ENCODE measurements around the gene ADSS1. TPM values are rescaled to one million over a fixed set of nuclear protein-coding genes. Genes with fewer than 3 reads are reported as not detected.
A peak's percentile ranks its signal among the peaks of the same experiment; 100 is the strongest.
"Not testable (repeated sequence)": the region's sequence is repeated elsewhere in the genome, so short reads cannot be mapped to it uniquely, and the experiment has no call there.

Gene ADSS1
- total RNA-seq, 1 donor: 4.8 TPM

DNA sequence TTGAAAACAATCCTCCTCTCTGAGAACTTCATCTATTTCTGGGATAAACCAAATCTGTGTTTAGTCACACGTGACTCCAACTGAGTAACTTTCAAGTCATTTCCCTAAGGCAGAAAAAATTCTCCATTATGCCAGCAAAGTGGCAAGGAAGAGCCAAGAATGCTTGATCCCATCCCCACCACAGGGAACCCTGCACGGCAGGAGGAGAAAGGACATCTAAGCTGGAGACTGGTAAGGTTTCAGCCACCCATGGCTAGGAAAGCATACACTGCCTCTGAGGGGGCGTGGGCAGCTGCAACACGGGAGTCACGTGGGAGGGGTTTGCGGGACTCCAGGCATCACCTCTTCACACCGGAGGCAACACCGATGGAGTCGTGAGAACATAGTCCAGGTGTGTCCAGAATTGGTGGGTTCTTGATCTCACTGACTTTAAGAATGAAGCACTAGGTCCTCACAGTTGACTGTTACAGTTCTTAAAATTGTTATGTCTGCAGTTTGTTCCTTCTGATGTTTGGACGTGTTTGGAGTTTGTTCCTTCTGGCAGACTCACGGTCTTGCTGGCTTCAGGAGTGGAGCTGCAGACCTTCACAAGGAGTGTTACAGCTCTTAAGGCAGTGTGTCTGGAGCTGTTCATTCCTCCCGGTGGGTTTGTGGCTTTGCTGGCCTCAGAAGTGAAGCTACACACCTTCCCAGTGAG, 26.2 kb downstream of the ADSS1 start:
- TF ChIP-seq, protein P1, sequence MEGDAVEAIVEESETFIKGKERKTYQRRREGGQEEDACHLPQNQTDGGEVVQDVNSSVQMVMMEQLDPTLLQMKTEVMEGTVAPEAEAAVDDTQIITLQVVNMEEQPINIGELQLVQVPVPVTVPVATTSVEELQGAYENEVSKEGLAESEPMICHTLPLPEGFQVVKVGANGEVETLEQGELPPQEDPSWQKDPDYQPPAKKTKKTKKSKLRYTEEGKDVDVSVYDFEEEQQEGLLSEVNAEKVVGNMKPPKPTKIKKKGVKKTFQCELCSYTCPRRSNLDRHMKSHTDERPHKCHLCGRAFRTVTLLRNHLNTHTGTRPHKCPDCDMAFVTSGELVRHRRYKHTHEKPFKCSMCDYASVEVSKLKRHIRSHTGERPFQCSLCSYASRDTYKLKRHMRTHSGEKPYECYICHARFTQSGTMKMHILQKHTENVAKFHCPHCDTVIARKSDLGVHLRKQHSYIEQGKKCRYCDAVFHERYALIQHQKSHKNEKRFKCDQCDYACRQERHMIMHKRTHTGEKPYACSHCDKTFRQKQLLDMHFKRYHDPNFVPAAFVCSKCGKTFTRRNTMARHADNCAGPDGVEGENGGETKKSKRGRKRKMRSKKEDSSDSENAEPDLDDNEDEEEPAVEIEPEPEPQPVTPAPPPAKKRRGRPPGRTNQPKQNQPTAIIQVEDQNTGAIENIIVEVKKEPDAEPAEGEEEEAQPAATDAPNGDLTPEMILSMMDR (IDR thresholded peaks at IDR 0.05; ENCODE audit: insufficient read depth, low read length): no peak
- DNase-seq (ENCODE audit: low read depth): peak; percentile 63
- no peak overlapping the region for H3K4me3 ChIP-seq (ENCODE audit: low read depth, low read length)

DNA sequence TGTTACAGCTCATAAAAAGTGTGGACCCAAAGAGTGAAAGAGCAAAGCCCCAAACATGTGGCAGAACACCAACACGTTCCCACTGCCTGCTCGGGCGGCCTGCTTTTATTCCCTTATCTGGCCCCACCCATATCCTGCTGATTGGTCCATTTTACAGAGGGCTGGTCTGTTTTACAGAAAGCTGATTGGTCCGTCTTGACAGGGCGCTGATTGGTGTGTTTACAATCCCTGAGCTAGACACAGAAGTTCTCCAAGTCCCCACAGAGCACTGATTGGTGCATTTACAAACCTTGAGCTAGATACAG, 26.7 kb downstream of the ADSS1 start:
- DNase-seq (ENCODE audit: low read depth); H3K4me3 ChIP-seq (ENCODE audit: low read depth, low read length): not testable (repeated sequence)

DNA sequence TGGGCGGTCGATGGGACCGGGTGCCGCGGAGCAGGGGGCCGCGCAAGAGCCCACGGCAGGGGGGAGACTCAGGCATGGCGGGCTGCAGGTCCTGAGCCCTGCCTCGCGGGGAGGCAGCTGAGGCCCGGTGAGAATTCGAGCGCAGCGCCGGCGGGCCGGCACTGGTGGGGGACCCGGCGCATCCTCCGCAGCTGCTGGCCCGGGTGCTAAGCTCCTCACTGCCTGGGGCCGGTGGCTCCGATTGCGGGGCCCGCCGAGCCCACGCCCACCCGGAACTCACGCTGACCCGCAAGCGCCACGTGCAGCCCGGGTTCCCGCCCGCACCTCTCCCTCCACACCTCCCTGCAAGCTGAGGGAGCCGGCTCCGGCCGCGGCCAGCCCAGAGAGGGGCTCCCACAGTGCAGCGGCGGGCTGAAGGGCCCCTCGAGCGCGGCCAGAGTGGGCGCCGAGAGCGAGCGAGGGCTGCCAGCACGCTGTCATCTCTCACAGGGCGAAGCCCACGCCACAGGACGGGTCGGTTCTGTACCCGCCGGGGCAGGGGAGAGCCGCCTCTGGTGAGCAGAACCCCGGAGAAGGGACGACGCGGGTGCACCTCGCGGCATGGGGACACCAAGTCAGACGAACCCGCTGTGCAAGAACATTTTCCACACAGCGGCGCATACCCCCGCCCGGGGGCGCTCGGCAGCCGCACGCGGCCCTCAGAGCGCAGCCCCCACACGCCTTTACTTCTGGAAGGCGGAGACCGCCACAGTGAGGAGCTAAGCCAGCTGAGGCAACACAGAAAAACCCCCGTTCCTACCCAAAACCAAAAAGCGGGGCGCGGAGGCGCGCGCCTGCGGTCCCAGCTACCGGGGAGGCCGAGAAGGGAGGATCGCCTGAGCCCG, 27.8 kb downstream of the ADSS1 start:
- DNase-seq (ENCODE audit: low read depth): no peak
- TF ChIP-seq, protein P1 (IDR thresholded peaks at IDR 0.05; ENCODE audit: insufficient read depth, low read length): no peak
- H3K4me3 ChIP-seq (ENCODE audit: low read depth, low read length): peak overlapping the region; percentile 68

DNA sequence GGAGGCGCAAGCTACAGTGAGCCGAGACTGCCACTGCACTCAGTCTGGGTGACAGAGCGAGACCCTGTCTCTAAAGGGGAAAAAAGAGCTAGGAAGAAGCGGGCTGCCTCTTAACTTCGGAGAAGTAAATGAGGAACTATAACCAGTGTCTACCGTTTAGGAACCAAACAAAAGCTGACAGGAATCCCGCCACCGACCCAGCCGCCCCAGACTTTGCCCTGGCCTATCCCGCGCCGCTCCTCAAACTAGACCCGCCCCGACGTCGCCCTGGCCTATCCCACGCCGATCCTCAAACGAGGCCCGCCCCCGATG, 28.4 kb downstream of the ADSS1 start:
- TF ChIP-seq, protein P1 (IDR thresholded peaks at IDR 0.05; ENCODE audit: insufficient read depth, low read length): no peak
- no peak for DNase-seq (ENCODE audit: low read depth)

DNA sequence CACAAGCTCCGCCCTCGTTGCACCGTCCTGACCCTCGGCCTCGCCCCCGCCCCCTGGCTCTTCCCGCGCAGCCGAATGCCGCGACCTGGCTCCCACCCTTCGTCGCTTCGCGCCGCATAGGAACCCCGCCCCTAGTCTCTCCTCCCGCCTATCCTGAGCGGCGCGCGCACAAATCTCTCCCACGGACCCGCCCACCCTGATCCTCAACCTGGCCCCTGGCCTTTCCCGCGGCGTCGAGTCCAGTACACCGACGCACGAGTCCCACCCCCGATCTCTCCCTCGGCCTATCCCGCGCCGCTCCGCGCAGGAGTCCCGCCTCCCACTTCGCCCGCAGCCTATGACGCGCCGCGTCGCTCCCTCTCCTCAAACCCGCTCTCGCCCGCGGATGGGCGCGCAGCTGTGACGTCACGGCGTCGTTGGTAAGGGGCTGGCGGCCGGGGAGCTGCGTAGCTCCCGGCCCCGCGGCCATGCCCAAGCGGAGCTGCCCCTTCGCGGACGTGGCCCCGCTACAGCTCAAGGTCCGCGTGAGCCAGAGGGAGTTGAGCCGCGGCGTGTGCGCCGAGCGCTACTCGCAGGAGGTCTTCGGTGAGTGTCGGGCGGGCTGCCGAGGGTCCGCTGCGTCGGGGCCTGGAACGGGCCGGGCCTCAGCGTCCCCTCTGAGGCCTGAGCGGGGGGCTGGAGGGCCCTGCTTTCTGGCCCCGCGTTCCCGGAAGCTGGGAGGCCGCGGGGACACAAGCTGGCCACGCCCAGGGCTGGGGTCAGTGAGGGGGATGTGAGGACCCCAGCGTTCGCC, 28.9 kb downstream of the ADSS1 start, which contains the start of gene SIVA1:
Gene SIVA1, plus strand, starts transcription at position 413 of the 793 bp plus-strand sequence. Its CDS starts 55 bp downstream, at position 468.
- peak; percentile 98 for DNase-seq (ENCODE audit: low read depth)
- TF ChIP-seq, protein P1 (IDR thresholded peaks at IDR 0.05; ENCODE audit: insufficient read depth, low read length): no peak
- H3K4me3 ChIP-seq (ENCODE audit: low read depth, low read length): peak within 1 kb of the TSS; percentile 96

More for the DNA sequence above, 28.4 kb downstream of the ADSS1 start:
- peak overlapping the region; percentile 68 for H3K4me3 ChIP-seq (ENCODE audit: low read depth, low read length)

DNA sequence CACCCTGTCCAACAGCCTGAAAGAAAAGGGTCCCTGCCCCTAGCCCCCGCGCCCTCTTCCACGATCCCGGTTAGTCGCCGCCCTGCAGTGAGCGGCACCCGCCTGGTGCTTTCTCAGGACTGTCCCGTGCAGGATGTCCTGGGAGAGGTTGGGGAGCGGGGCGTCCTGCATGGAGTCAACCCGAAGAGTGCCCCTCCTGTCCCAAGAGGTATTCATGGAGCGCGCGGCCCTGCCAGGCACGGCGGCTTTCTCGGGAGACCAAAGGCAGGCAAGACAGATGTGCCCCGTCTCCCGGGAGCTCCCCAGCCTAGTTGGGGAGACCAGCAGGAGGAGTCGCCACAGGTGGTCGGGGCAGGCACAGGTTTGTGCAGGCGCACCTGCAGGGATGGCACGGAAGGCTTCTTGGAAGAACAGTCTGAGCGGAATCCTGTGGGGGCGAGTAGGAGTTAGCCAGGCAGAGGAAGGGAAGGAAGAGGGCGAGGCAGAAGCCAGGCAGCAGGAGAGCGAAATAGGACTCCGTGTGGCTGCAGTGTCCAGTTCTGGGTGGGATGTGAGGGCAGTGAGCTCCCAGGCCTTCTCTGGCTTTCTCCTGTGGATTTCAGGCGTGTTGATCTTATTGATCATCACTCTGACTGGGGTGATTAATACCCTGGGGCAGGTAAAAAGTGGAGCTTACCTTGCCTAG, 29.6 kb downstream of the ADSS1 start:
- TF ChIP-seq, protein P1 (IDR thresholded peaks at IDR 0.05; ENCODE audit: insufficient read depth, low read length): no peak
- no peak for DNase-seq (ENCODE audit: low read depth)
- peak overlapping the region; percentile 96 for H3K4me3 ChIP-seq (ENCODE audit: low read depth, low read length)

Measured in fibroblast of the aortic adventitia (primary cell).